Bronchial epithelial cell (primary cell): ENCODE measurements around the gene CPLX1. TPM values are rescaled to one million over a fixed set of nuclear protein-coding genes. Genes with fewer than 3 reads are reported as not detected.
"Not testable (repeated sequence)": the region's sequence is repeated elsewhere in the genome, so short reads cannot be mapped to it uniquely, and the experiment has no call there.

Experiments
- DNase-seq: peaks from one replicate; pipeline ENCODE4 v3.0.0-alpha.2; 2010; ENCODE audit warnings: low read depth
- FAIRE-seq: peaks from 2 replicates; lab custom pipeline; 2011; peaks lifted over from hg19 to GRCh38; lab: Jason Lieb, UNC
- H3K27me3 ChIP-seq: 2 replicates; pipeline ENCODE4 v1.5.1; 2011; ENCODE audit warnings: low read length; ENCODE audit not compliant: control insufficient read depth, insufficient read depth
- H3K36me3 ChIP-seq: 2 replicates; pipeline ENCODE4 v1.5.1; 2011; ENCODE audit warnings: low read length; ENCODE audit not compliant: control insufficient read depth, insufficient read depth
- H3K4me3 ChIP-seq: 2 replicates; pipeline ENCODE4 v1.5.1; 2011; ENCODE audit warnings: mild to moderate bottlenecking, low read depth, low read length, control low read depth
- total RNA-seq: library from RNA; depleted of rRNA; stranded (reverse); fragments of >200 nt; gene quantifications from 2 replicates; pipeline ENCODE4 v1.2.1, GENCODE V29; 2014
- TF ChIP-seq, protein P1 (sequence below): IDR thresholded peaks from 2 replicates; pipeline ENCODE4 v1.5.1; 2011; ENCODE audit warnings: mild to moderate bottlenecking, moderate library complexity, low read length, control low read depth, inconsistent platforms; ENCODE audit not compliant: insufficient read depth, severe bottlenecking

CPLX1 gene
- total RNA-seq, 1 donor from 2014 or later, result not detected

DNA sequence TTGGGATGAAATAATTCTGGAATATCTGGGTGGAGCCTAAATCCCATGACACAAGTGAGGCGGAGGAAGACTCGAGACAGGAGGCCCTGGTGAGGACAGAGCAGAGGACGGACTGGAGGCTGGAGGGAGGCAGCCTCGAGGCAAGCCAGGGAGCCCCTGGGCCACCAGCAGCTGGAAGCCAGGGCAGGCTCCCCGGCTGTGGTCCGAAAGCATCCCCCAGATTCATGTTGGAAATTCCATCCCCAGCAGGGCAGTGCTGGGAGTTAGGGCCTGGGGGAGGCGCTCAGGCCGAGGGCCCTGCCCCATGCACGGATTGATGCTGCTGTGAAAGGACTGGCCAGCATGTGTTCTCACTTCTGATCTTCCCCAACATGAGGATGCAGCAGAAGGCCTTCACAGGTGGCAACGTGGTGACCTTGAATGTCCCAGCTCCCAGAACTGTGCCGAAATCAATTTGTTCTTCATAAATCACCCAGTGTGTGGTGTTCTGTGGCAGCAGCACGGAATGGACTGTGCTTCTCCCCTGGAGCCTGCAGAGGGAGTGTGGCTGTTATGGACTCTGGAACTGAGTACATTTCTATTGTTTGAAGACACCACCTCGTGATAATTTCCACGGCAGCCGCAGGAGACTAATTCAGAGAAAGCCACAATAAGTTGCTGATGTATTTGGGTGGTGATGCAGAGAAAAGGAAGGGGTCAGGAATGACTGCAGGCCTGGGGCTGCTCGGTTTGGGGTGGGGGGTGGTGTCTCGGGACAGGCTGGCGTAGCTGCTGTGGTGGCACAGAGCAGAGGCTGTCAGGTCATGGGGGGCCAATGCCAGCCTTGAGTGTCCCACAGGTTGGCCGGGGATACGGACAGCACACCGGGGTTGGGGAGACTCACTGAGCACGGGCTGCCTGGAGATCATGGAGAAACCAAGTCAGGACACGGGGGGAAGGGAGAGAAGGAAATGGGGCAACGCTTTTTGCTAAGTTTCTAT, 63.4 kb downstream of the CPLX1 start:
- FAIRE-seq (no peak), DNase-seq (no peak)
- TF ChIP-seq, protein P1, sequence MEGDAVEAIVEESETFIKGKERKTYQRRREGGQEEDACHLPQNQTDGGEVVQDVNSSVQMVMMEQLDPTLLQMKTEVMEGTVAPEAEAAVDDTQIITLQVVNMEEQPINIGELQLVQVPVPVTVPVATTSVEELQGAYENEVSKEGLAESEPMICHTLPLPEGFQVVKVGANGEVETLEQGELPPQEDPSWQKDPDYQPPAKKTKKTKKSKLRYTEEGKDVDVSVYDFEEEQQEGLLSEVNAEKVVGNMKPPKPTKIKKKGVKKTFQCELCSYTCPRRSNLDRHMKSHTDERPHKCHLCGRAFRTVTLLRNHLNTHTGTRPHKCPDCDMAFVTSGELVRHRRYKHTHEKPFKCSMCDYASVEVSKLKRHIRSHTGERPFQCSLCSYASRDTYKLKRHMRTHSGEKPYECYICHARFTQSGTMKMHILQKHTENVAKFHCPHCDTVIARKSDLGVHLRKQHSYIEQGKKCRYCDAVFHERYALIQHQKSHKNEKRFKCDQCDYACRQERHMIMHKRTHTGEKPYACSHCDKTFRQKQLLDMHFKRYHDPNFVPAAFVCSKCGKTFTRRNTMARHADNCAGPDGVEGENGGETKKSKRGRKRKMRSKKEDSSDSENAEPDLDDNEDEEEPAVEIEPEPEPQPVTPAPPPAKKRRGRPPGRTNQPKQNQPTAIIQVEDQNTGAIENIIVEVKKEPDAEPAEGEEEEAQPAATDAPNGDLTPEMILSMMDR, result peak; percentile 11
- Histone ChIP-seq H3K36me3 (peaks cover 15% of the 10 kb centered on the region), H3K4me3 (no peak overlapping the region), H3K27me3 (no peaks in the 10 kb centered on the region)

DNA sequence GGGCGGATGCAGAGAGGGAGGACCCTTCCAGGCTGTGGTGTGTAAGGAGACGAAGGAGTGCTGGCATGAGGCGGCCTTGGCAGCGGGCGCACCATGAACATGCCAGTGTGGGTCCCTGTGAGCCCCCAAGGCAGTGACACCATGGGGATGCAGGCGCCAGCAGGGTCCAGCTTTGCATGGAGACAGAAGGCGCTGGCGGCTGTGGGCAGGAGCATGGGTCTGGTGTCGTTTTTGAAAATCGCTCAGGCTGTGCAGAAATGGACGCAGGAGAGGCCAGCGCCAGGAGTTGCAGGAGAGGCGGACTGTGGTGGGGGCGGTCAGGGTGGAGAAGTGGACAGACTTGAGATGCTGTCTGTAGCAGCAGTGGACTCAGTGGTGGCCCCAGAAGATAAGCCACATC, 64.2 kb downstream of the CPLX1 start:
- TF ChIP-seq, protein P1, result no peak
- no peak for DNase-seq
- H3K27me3 ChIP-seq, result no peaks in the 10 kb centered on the region
- FAIRE-seq, result no peak
- H3K4me3 ChIP-seq, result no peak overlapping the region
- peaks cover 16% of the 10 kb centered on the region for H3K36me3 ChIP-seq

DNA sequence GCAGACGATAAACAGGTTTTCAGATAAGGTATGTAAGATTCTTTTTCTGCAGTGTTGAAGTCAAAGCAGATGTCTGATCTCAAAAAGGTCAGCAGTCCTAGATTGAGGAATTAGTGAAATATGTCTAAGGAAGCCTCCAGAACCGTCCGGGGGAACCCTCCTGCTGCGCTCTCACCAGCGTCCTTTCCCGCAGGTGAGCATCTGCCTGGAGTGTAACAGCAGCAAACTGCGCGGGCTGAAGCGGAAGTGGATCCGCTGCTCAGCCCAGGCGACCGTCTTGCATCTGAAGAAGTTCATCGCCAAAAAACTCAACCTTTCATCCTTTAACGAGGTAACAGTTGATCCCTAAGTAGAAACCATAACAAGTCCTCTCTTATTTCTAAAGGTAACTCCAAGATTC, 64.8 kb downstream of the CPLX1 start:
- DNase-seq, result no peak
- Histone ChIP-seq H3K4me3 (no peak overlapping the region), H3K36me3 (peaks cover 16% of the 10 kb centered on the region), H3K27me3 (no peaks in the 10 kb centered on the region)
- no peak for FAIRE-seq
- TF ChIP-seq, protein P1, result no peak

DNA sequence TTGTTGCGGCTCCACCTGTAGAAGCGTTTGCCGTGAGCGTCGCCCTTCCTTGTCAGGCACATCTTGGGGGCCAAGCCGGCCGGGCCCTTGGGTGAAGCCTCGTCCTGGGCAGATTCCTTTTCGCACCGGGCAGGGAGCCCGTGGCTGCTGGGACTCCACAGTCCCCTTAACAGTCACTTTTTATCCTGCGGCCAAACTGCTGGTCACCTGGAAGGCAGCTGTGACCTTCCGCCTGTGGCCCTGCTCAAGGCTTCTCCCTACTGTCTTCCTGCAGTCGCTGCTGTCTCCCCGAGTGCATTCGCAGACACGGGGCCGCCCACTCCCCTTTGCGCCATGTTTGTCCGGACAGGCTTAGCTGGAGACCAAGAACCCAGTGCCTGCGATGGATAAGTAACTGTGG, 65.3 kb downstream of the CPLX1 start:
- H3K36me3 ChIP-seq, result peaks cover 16% of the 10 kb centered on the region
- no peak for DNase-seq
- H3K27me3 ChIP-seq, result no peaks in the 10 kb centered on the region
- H3K4me3 ChIP-seq, result no peak overlapping the region
- FAIRE-seq, result no peak
- TF ChIP-seq, protein P1, result no peak

DNA sequence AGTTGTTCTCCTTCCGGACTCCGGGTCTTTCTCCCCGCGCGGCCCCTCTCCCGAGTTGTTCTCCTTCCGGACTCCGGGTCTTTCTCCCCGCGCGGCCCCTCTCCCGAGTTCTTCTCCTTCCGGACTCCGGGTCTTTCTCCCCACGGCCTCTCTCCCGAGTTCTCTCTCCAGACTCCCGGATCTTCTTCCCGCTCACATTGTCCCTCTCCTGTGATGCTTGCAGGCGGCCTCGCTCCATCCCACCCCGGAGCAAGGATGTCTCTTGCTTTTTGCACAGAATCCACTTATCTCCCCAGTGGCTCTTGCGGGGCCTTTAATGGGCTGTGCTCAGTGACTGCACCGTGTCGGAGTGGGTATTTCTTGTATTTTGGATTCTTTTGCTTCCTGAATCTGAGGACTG, 66.1 kb downstream of the CPLX1 start:
- not testable (repeated sequence) for DNase-seq, H3K4me3 ChIP-seq, FAIRE-seq, H3K27me3 ChIP-seq
- peaks cover 17% of the 10 kb centered on the region for H3K36me3 ChIP-seq

DNA sequence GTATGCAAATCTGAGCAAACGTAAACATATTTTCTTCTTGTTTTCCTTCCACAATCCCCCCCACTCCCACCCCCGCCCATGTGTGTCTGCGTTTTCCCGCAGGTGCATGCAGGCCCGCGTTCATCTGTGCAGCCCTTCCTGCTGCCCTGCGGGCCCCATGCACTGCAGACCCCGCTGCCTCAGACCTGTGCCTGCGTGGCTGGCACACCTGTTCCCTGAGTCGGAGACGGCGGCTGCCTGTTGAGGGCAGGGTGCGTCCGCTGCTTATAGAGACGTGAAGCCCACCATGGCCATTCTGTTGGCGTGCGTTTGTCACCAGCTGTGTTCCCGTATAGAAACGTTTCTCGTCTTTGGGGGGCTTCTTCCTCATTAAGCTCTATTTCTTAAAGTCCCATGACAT, 68.8 kb downstream of the CPLX1 start:
- DNase-seq (no peak), FAIRE-seq (no peak)
- Histone ChIP-seq H3K27me3 (no peaks in the 10 kb centered on the region), H3K36me3 (peaks cover 26% of the 10 kb centered on the region), H3K4me3 (no peak overlapping the region)
- TF ChIP-seq, protein P1, result no peak
